ENCODE data around the gene TYW1B. TPM values are rescaled to one million over a fixed set of nuclear protein-coding genes. Genes with fewer than 3 reads are reported as not detected.
"Not testable (repeated sequence)": the region's sequence is repeated elsewhere in the genome, so short reads cannot be mapped to it uniquely, and the experiment has no call there.

Gene TYW1B
- total RNA-seq, 1 donor from 2014 or later: not detected

DNA sequence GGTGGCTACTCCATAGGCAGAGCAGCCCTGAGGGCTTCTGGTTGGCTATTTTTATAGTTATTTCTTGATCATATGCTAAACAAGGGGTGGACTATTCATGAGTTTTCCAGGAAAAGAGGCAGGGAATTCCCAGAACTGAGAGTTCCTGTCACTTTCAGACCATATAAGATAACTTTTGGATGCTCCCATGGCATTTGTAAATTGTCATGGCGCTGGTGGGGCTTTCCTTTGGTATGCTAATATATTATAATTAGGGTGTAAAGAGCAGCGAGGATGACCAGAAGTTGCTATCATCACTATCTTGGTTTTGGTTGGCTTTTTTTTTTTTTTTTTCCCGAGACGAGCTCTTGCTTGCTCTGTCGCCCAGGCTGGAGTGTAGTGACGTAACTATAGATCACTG lies 272.8 kb downstream of the TYW1B start:
- H3K9me3 ChIP-seq; intact Hi-C loops (cut with DNase I); H3K27ac ChIP-seq; H3K4me3 ChIP-seq; H3K4me1 ChIP-seq; H3K36me3 ChIP-seq; DNase-seq (ENCODE audit: low spot score in 2 of 2); H3K27me3 ChIP-seq: not testable (repeated sequence)

DNA sequence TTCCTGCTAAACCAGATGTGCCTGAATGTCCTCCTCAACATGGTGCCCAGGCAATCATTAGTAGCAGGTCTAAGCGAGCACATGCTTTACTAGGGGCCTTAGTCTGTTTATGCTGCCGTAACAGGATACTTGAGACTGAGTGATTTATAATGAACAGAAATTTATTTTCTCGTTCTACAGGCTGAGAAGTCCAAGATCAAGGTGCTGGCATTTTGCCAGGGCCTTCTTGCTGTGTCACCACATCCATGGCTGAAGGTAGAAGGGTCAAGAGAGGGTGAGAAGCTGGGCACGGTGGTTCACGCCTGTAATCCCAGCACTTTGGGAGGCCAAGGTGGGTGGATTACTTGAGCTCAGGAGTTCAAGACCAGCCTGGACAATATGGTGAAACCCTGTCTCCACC lies 273.6 kb downstream of the TYW1B start:
- H3K27ac ChIP-seq; H3K36me3 ChIP-seq; intact Hi-C loops (cut with DNase I); H3K4me3 ChIP-seq; H3K9me3 ChIP-seq; H3K4me1 ChIP-seq; DNase-seq (ENCODE audit: low spot score in 2 of 2); H3K27me3 ChIP-seq: not testable (repeated sequence)

DNA sequence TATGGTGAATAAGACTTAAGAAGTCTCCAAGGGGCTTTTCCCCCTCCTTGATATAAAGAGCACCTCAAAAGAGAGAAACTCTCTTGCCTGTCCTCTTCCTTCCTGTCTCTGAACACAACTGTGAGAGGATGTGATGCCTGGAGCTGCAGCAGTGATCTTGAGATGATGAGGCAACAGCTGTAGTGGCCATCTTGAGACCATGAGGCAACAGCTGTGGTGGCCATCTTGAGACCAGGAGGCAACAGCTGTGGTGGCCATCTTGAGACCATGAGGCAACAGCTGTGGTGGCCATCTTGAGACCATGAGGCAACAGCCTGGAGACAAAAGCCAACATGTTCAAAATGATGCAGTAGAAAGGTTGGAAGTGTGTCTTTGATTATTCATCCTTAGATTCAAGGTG lies 277.5 kb downstream of the TYW1B start:
- H3K27me3 ChIP-seq; H3K27ac ChIP-seq; H3K4me1 ChIP-seq; H3K4me3 ChIP-seq; DNase-seq (ENCODE audit: low spot score in 2 of 2); intact Hi-C loops (cut with DNase I); H3K9me3 ChIP-seq; H3K36me3 ChIP-seq: not testable (repeated sequence)

DNA sequence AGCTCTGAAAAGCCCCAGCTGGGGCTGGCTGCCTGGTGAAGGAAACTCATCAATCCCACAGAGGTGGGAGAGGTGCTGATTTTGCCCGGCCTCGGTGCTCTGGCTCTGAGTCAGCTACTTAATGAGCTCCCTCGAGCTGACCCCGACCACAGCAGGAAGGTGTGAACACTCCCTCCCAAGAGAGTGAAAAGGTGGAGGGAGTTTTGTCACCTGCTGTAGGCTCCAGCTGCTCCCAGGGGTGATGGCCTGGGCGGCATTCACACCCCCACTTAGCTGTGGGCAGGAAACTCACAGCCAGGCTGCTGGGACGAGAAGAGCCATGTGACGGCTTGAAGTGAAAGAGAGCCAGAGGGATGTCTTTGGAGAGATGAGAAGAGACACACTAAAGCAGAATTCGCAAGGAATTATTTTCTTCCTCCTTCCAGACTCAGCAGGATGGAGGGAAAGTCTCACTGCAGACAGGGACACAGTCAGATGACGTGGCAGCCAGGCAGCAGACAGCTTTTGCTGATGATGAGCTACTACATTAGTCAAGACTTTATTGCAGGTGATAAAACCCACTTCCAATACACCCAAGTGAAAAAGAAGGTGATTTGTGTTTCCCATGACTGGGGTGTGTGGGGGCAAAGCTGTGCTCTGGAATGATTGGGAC lies 281.3 kb downstream of the TYW1B start:
- H3K27ac ChIP-seq; H3K4me3 ChIP-seq; DNase-seq (ENCODE audit: low spot score in 2 of 2); H3K27me3 ChIP-seq; H3K36me3 ChIP-seq; H3K9me3 ChIP-seq; H3K4me1 ChIP-seq; intact Hi-C loops (cut with DNase I): not testable (repeated sequence)

DNA sequence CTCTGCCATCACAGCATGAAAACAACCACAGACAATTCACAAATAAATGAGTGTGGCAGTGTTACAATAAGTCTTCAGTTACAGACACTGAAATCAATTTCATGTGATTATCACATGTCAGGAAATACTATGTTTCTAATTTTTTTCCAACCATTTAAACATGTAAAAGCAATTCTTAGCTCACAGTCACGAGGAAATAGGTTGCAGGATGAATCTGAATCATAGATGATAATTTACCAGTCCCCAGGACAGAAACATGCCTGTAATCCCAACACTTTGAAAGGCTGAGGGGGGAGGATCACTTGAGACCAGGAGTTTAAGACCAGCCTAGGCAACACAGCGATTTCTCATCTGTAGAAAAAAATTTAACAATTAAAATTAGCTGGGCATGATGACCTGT lies 283.5 kb downstream of the TYW1B start:
- H3K9me3 ChIP-seq; intact Hi-C loops (cut with DNase I); H3K27me3 ChIP-seq; H3K36me3 ChIP-seq; H3K27ac ChIP-seq; H3K4me3 ChIP-seq; H3K4me1 ChIP-seq; DNase-seq (ENCODE audit: low spot score in 2 of 2): not testable (repeated sequence)

GRCh38 chr7:72540923-72541322 lies 287.1 kb downstream of the TYW1B start:
- H3K9me3 ChIP-seq: no peaks in the 10 kb centered on the region
- DNase-seq (ENCODE audit: low spot score in 2 of 2): no peak
- H3K27ac ChIP-seq: no peak overlapping the region
- no peaks in the 10 kb centered on the region for H3K27me3 ChIP-seq
- H3K4me3 ChIP-seq: no peak overlapping the region
- no peaks in the 10 kb centered on the region for H3K36me3 ChIP-seq
- TF ChIP-seq, protein P1, sequence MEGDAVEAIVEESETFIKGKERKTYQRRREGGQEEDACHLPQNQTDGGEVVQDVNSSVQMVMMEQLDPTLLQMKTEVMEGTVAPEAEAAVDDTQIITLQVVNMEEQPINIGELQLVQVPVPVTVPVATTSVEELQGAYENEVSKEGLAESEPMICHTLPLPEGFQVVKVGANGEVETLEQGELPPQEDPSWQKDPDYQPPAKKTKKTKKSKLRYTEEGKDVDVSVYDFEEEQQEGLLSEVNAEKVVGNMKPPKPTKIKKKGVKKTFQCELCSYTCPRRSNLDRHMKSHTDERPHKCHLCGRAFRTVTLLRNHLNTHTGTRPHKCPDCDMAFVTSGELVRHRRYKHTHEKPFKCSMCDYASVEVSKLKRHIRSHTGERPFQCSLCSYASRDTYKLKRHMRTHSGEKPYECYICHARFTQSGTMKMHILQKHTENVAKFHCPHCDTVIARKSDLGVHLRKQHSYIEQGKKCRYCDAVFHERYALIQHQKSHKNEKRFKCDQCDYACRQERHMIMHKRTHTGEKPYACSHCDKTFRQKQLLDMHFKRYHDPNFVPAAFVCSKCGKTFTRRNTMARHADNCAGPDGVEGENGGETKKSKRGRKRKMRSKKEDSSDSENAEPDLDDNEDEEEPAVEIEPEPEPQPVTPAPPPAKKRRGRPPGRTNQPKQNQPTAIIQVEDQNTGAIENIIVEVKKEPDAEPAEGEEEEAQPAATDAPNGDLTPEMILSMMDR (IDR thresholded peaks at IDR 0.05): no peak
- no peaks in the 10 kb centered on the region for H3K4me1 ChIP-seq
- intact Hi-C loops (cut with DNase I): no loop called here

DNA sequence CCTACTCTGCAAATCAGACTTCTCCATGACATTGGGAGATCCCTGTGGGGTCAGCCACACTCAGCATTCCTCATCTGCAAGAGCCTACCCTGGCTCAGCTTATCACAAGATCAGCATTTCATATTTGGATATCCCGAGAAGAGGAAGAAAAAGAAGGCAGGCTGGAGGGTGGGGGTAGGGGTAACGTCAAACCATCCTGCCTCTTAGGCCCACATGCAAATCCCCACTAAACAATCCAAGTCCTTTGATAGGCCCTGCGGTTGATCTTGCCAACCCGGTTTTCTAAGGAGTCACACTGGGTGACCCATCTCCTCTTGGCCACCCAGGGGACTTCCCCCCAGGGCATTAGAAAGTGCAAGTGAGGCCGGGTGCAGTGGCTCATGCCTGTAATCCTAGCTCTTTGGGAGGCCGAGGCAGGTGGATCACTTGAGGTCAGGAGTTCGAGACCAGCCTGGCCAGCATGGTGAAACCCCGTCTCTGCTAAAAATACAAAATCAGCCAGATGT lies 287.8 kb downstream of the TYW1B start:
- no peak overlapping the region for H3K4me3 ChIP-seq

DNA sequence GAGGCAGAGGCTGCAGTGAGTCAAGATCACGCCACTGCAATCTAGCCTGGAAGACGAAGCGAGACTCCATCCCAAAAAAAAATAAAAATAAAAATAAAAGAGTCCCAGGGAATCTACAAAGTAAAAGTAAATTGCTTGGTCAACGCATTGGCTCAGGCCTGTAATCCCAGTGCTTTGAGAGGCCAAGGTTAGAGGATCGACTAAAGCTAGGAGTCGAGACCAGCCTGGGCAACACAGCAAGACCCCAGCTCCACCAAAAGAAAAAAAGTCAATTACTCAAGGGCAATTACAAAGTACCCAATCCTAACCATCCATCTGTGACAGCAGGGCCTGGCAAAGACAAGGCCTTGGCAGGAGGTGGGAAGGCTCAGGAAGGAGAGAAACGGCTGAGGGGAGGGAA lies 288.3 kb downstream of the TYW1B start:
- intact Hi-C loops (cut with DNase I): no loop called here
- TF ChIP-seq, protein P1 (IDR thresholded peaks at IDR 0.05): no peak

More for the DNA sequence above, 287.8 kb downstream of the TYW1B start:
- no peaks in the 10 kb centered on the region for H3K4me1 ChIP-seq
- DNase-seq (ENCODE audit: low spot score in 2 of 2): no peak
- H3K27me3 ChIP-seq: no peaks in the 10 kb centered on the region
- intact Hi-C loops (cut with DNase I): no loop called here
- H3K27ac ChIP-seq: no peak overlapping the region
- no peaks in the 10 kb centered on the region for H3K9me3 ChIP-seq
- no peaks in the 10 kb centered on the region for H3K36me3 ChIP-seq
- TF ChIP-seq, protein P1 (IDR thresholded peaks at IDR 0.05): no peak

More for the DNA sequence above, 288.3 kb downstream of the TYW1B start:
- Histone ChIP-seq H3K4me3 (no peak overlapping the region), H3K9me3 (no peaks in the 10 kb centered on the region), H3K4me1 (no peaks in the 10 kb centered on the region), H3K27ac (no peak overlapping the region), H3K36me3 (no peaks in the 10 kb centered on the region), H3K27me3 (no peaks in the 10 kb centered on the region)
- DNase-seq (ENCODE audit: low spot score in 2 of 2): no peak
